H1 (cell line): Measurements from ENCODE around the gene TSC1. TPM values are rescaled to one million over a fixed set of nuclear protein-coding genes. Genes with fewer than 3 reads are reported as not detected.
A peak's percentile ranks its signal among the peaks of the same experiment; 100 is the strongest.

Experiments
- CTCF ChIA-PET: fragments of 300-600 bp; sonication (Branson Sonifier 250); formaldehyde crosslinking; loops from one replicate; lab custom pipeline; 2021; ENCODE audit not compliant: partially characterized antibody; lab: Charles Lee
- POLR2A ChIA-PET: fragments of 300-600 bp; sonication (Branson Sonifier 250); formaldehyde crosslinking; loops from one replicate; lab custom pipeline; 2021; ENCODE audit warnings: inconsistent platforms; ENCODE audit not compliant: partially characterized antibody; lab: Charles Lee
- DNase-seq, 2 experiments: peaks; one replicate each; pipeline versions ENCODE4 v3.0.0 to v3.0.0-alpha.2; 2010 to 2022; ENCODE audit warnings: low spot score in 2 of 2, low read depth in 1 of 2, mixed read lengths in 1 of 2
- FAIRE-seq: peaks from 2 replicates; lab custom pipeline; 2011; peaks lifted over from hg19 to GRCh38; lab: Jason Lieb, UNC
- H2AFZ ChIP-seq: 2 replicates; pipeline ENCODE4 v1.8.1; 2012; ENCODE audit warnings: low read length, inconsistent platforms
- H2AK5ac ChIP-seq: 2 replicates; pipeline ENCODE4 v1.6.1; 2013; ENCODE audit warnings: low read depth, low read length
- H2BK120ac ChIP-seq: replicated peaks from 2 replicates; pipeline ENCODE3; 2013; ENCODE audit warnings: low read depth, low read length, inconsistent platforms
- H2BK12ac ChIP-seq: 2 replicates; pipeline ENCODE4 v1.6.1; 2013; ENCODE audit warnings: low read depth, low read length
- H2BK15ac ChIP-seq: 2 replicates; pipeline ENCODE4 v1.6.1; 2013; ENCODE audit warnings: low read length
- H2BK20ac ChIP-seq: 2 replicates; pipeline ENCODE4 v1.6.1; 2013; ENCODE audit warnings: low read length
- H2BK5ac ChIP-seq: 2 replicates; pipeline ENCODE4 v1.6.1; 2013; ENCODE audit warnings: low read depth, low read length
- H3K14ac ChIP-seq: 2 replicates; pipeline ENCODE4 v1.6.1; 2013; ENCODE audit warnings: inconsistent platforms; ENCODE audit not compliant: insufficient read length
- H3K18ac ChIP-seq: 2 replicates; pipeline ENCODE4 v1.6.1; 2013; ENCODE audit warnings: low read length; ENCODE audit errors: extremely low read depth
- H3K23ac ChIP-seq: 2 replicates; pipeline ENCODE4 v1.6.1; 2013; ENCODE audit warnings: inconsistent platforms; ENCODE audit not compliant: insufficient read length
- H3K23me2 ChIP-seq: 2 replicates; pipeline ENCODE4 v1.6.1; 2013; ENCODE audit warnings: low read depth, low read length
- H3K27ac ChIP-seq: 2 replicates; pipeline ENCODE4 v1.6.1; 2011; ENCODE audit warnings: low read depth, low read length, inconsistent platforms
- H3K27me3 ChIP-seq, 4 experiments: replicated peaks in 1 of 4; 1 replicate in 1 of 4; 2 replicates in 3 of 4; pipeline versions ENCODE4 v1.6.1 to v1.8.1; 2011 to 2013; ENCODE audit warnings: low read length in 3 of 4, mild to moderate bottlenecking in 3 of 4, inconsistent platforms in 2 of 4, mixed read lengths in 2 of 4, moderate library complexity in 1 of 4; ENCODE audit not compliant: control insufficient read depth in 3 of 4, insufficient read depth in 3 of 4; ENCODE audit errors: extremely low read depth in 1 of 4
- H3K36me3 ChIP-seq, 4 experiments: 2 replicates each; pipeline versions ENCODE4 v1.6.1 to v1.8.1; 2011 to 2013; ENCODE audit warnings: mild to moderate bottlenecking in 4 of 4, low read length in 3 of 4, moderate library complexity in 2 of 4, control low read depth in 1 of 4, inconsistent platforms in 1 of 4; ENCODE audit not compliant: insufficient read depth in 4 of 4, control insufficient read depth in 2 of 4
- H3K4ac ChIP-seq: replicated peaks from 2 replicates; pipeline ENCODE3; 2013; ENCODE audit warnings: low read length, low read depth, mixed read lengths, inconsistent platforms; ENCODE audit not compliant: insufficient read length
- H3K4me1 ChIP-seq, 4 experiments: replicated peaks in 1 of 4; 1 replicate in 1 of 4; 2 replicates in 3 of 4; pipeline versions ENCODE4 v1.6.1 to v1.8.1; 2011 to 2013; ENCODE audit warnings: low read length in 3 of 4, inconsistent platforms in 2 of 4, mixed read lengths in 1 of 4; ENCODE audit not compliant: insufficient read depth in 4 of 4, control insufficient read depth in 3 of 4
- H3K4me2 ChIP-seq, 2 experiments: 2 replicates each; pipeline versions ENCODE4 v1.6.1 to v1.8.1; 2011 to 2013; ENCODE audit warnings: low read depth in 2 of 2, low read length in 2 of 2, control low read depth in 1 of 2, inconsistent platforms in 1 of 2, mild to moderate bottlenecking in 1 of 2; ENCODE audit not compliant: insufficient read depth in 1 of 2
- H3K4me3 ChIP-seq, 4 experiments: fragments of 200-600, 300-600 bp in 1 of 4; sonication (generic), shearing (Covaris generic), sonication (Bioruptor Twin) in 1 of 4; 2 replicates each; pipeline versions ENCODE4 v1.5.1 to v1.8.1; 2011 to 2016; ENCODE audit warnings: low read length in 4 of 4, low read depth in 3 of 4, control low read depth in 2 of 4, inconsistent platforms in 2 of 4, mild to moderate bottlenecking in 2 of 4, mixed read lengths in 1 of 4, moderate library complexity in 1 of 4; ENCODE audit not compliant: insufficient read depth in 2 of 4; ENCODE audit errors: extremely low read depth in 1 of 4
- H3K56ac ChIP-seq: replicated peaks from 2 replicates; pipeline ENCODE3; 2013; ENCODE audit warnings: low read depth, mild to moderate bottlenecking, mixed read lengths, low read length, inconsistent platforms; ENCODE audit not compliant: insufficient read length
- H3K79me1 ChIP-seq: 2 replicates; pipeline ENCODE4 v1.6.1; 2013; ENCODE audit warnings: low read depth, low read length, control low read depth
- H3K79me2 ChIP-seq, 2 experiments: 2 replicates each; pipeline versions ENCODE4 v1.6.1 to v1.8.1; 2012 to 2013; ENCODE audit warnings: low read length in 2 of 2, mild to moderate bottlenecking in 2 of 2, inconsistent platforms in 1 of 2; ENCODE audit not compliant: insufficient read depth in 2 of 2, control insufficient read depth in 1 of 2
- H3K9ac ChIP-seq, 4 experiments: replicated peaks in 1 of 4; 1 replicate in 1 of 4; 2 replicates in 3 of 4; pipeline versions ENCODE4 v1.6.1 to v1.8.1; 2011 to 2013; ENCODE audit warnings: low read depth in 3 of 4, low read length in 3 of 4, control low read depth in 2 of 4, mild to moderate bottlenecking in 2 of 4, moderate library complexity in 2 of 4, inconsistent platforms in 1 of 4; ENCODE audit errors: extremely low read depth in 1 of 4
- H3K9me3 ChIP-seq, 2 experiments: 2 replicates each; pipeline versions ENCODE4 v1.6.1 to v1.8.1; 2012 to 2013; ENCODE audit warnings: mild to moderate bottlenecking in 2 of 2, moderate library complexity in 2 of 2, control low read depth in 1 of 2, inconsistent platforms in 1 of 2, low read depth in 1 of 2, low read length in 1 of 2, mixed read lengths in 1 of 2; ENCODE audit not compliant: insufficient read depth in 2 of 2
- H4K20me1 ChIP-seq, 2 experiments: replicated peaks in 1 of 2; 2 replicates each; pipeline versions ENCODE3 to v1.8.1; 2011 to 2013; ENCODE audit warnings: inconsistent platforms in 2 of 2, low read length in 2 of 2, mild to moderate bottlenecking in 1 of 2; ENCODE audit not compliant: insufficient read depth in 2 of 2, control insufficient read depth in 1 of 2
- H4K5ac ChIP-seq: 2 replicates; pipeline ENCODE4 v1.6.1; 2013; ENCODE audit warnings: low read length, low read depth, mixed read lengths, inconsistent platforms; ENCODE audit not compliant: insufficient read length
- H4K8ac ChIP-seq: 2 replicates; pipeline ENCODE4 v1.8.0; 2013; ENCODE audit warnings: mild to moderate bottlenecking, moderate library complexity, low read length, inconsistent platforms; ENCODE audit not compliant: insufficient read depth; ENCODE audit errors: extremely low read depth
- H4K91ac ChIP-seq: replicated peaks from 2 replicates; pipeline ENCODE3; 2013; ENCODE audit warnings: low read length, mixed read lengths, inconsistent platforms; ENCODE audit not compliant: insufficient read length
- ASH2L ChIP-seq: fragments of 200-600, 300-600 bp; sonication (generic); IDR thresholded peaks from one replicate; pipeline ENCODE4 v1.7.1; 2017; ENCODE audit warnings: low read length
- CBX5 ChIP-seq: fragments of 300-800, 300-1000 bp; sonication (generic); IDR thresholded peaks from 2 replicates; pipeline ENCODE4 v1.7.1; 2016; ENCODE audit warnings: antibody characterized with exemption, low read length, low read depth
- CEBPB ChIP-seq: IDR thresholded peaks from 2 replicates; pipeline ENCODE4 v1.6.1; 2012; ENCODE audit warnings: low read depth, low read length
- CREB1 ChIP-seq: IDR thresholded peaks from 2 replicates; pipeline ENCODE4 v1.6.1; 2012; ENCODE audit warnings: inconsistent platforms
- JUN ChIP-seq: IDR thresholded peaks from 2 replicates; pipeline ENCODE4 v1.6.1; 2011; ENCODE audit warnings: low read depth, mild to moderate bottlenecking, improper control_type of control experiment, low read length
- JUND ChIP-seq: IDR thresholded peaks from 2 replicates; pipeline ENCODE4 v1.6.1; 2011; ENCODE audit warnings: mild to moderate bottlenecking, improper control_type of control experiment, low read length
- RAD21 ChIP-seq, 2 experiments: IDR thresholded peaks in 1 of 2; conservative IDR thresholded peaks in 1 of 2; 2 replicates each; pipeline ENCODE4 v1.6.1; 2011; ENCODE audit warnings: low read depth in 2 of 2, low read length in 2 of 2, improper control_type of control experiment in 1 of 2, inconsistent platforms in 1 of 2, mild to moderate bottlenecking in 1 of 2, moderate library complexity in 1 of 2
- SAP30 ChIP-seq: fragments of 300-600 bp; sonication (generic); IDR thresholded peaks from 2 replicates; pipeline ENCODE4 v1.7.1; 2012; ENCODE audit warnings: low read length, moderate library complexity, mild to moderate bottlenecking, inconsistent platforms; ENCODE audit not compliant: insufficient read depth, insufficient replicate concordance
- SIN3A ChIP-seq, 2 experiments: IDR thresholded peaks in 1 of 2; conservative IDR thresholded peaks in 1 of 2; 2 replicates each; pipeline ENCODE4 v1.6.1; 2011 to 2012; ENCODE audit warnings: low read length in 2 of 2, improper control_type of control experiment in 1 of 2, low read depth in 1 of 2, mild to moderate bottlenecking in 1 of 2
- SIX5 ChIP-seq: IDR thresholded peaks from 2 replicates; pipeline ENCODE4 v1.6.1; 2011; ENCODE audit warnings: mild to moderate bottlenecking, low read depth, low read length
- TAF7 ChIP-seq: optimal IDR thresholded peaks from 2 replicates; pipeline ENCODE3; 2011; ENCODE audit warnings: low read depth, mild to moderate bottlenecking, inconsistent platforms, low read length, moderate library complexity, borderline replicate concordance
- TEAD4 ChIP-seq: IDR thresholded peaks from 2 replicates; pipeline ENCODE4 v1.6.1; 2012; ENCODE audit warnings: low read depth, low read length, inconsistent platforms, mixed read lengths
- WGBS, 2 experiments: shearing (Covaris generic) in 1 of 2; methylation state at CpG; one replicate each; pipeline versions ENCODE4 v1.1.6 to v1.1.7; 2013 to 2015; ENCODE audit warnings: low lambda C conversion rate in 2 of 2, mixed read lengths in 2 of 2, inconsistent platforms in 1 of 2, low coverage in 1 of 2, missing lambda C conversion rate in 1 of 2; ENCODE audit not compliant: insufficient replicate concordance in 2 of 2, insufficient coverage in 1 of 2, insufficient read length in 1 of 2; ENCODE audit errors: extremely low coverage in 1 of 2, missing lambda C conversion rate in 1 of 2; 5-methylcytosine and 5-hydroxymethylcytosine counted together
- polyA plus RNA-seq, 7 experiments: library from polyadenylated mRNA; depleted of rRNA in 3 of 7; stranded (reverse) in 5 of 7; unstranded in 2 of 7; fragments of >200 nt in 5 of 7; fragments of 200-250 nt in 2 of 7; gene quantifications; 1 replicate in 5 of 7; 2 replicates in 1 of 7; 4 replicates in 1 of 7; pipeline versions ENCODE4 v1.2.1 to v1.2.3, GENCODE V29; 2011 to 2013; ENCODE audit warnings: missing spikeins in 2 of 7, mixed read lengths in 2 of 7
- total RNA-seq: library from RNA; stranded (reverse); fragmentation: NEBNext Ultra II Directional; extraction: Animal tissue kit (Norgen Biotek cat#: 25700); gene quantifications from 2 replicates; pipeline ENCODE4 v1.2.1, GENCODE V29; 2021

Gene TSC1
- total and polyA plus RNA-seq, 2 of the 8 experiments (the other 6 are each of a cell fraction or from before 2014, with no cell fraction given): 37.2 to 46.0 TPM

DNA sequence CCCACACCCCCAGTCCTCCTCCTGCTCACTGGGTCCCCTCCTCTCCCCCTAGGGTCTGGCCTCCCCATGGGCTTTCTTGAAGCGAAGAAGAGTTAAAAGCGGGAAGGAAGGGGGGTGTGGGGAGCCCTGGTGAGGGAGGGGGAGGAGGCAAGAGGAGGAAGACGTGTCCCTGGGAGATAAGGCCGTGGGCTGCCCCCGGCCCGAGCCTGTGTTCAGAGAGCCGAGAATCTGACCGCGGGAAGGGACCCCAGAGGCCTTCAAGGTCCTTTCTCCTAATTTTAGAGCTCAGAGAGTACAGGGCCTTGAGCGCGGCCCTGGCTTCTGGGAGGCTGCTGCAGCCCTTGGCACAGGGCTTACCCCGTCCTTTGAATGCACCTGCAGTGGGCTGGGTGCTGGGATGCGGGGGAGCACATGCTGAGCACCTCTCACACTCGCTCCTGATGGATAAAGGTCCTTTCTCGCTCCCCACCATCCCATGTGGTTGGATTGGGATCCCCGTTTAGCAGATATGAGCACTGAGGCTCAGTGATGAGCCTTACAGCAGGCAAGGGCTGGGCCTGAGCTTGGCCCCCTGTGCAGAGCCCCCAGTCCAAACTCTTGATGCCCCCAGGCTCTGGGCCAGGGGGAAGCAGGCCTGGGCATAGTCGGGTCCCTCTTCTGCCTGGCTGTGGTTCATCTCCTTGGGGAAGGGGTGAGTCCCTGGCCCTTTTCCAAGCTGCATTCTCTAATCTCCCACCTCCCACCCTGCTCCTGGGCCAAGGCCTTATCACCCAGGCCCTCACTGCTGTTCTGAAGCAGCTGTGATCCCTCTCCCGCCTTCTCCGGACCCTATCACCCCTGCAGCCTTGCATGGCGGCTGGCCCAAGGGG lies 40.0 kb upstream of the TSC1 start:
- Histone ChIP-seq H3K56ac (no peak overlapping the region), H3K14ac (no peak overlapping the region), H3K79me1 (no peaks in the 10 kb centered on the region), H3K23me2 (no peaks in the 10 kb centered on the region), H4K20me1 (no peaks in the 10 kb centered on the region), H2BK120ac (no peak overlapping the region), H3K36me3 (no peaks in the 10 kb centered on the region), H2BK15ac (no peak overlapping the region), H3K4me2 (no peak overlapping the region), H2BK20ac (no peak overlapping the region), H3K23ac (no peak overlapping the region), H3K9me3 (no peaks in the 10 kb centered on the region), H4K91ac (no peak overlapping the region), H2AK5ac (no peak overlapping the region), H3K27me3 (peaks cover 0 to 5% (median 2%) of the 10 kb centered on the region in 4 experiments; a peak in 2 of 7 replicates), H2AFZ (no peak overlapping the region), H3K4ac (no peak overlapping the region), H3K27ac (no peak overlapping the region), H3K79me2 (no peaks in the 10 kb centered on the region), H3K4me1 (no peaks in the 10 kb centered on the region; a peak in 1 of 7 replicates), H2BK12ac (no peak overlapping the region), H3K4me3 (no peak overlapping the region), H3K18ac (no peak overlapping the region), H4K5ac (no peak overlapping the region), H3K9ac (no peak overlapping the region), H2BK5ac (no peak overlapping the region), H4K8ac (peak overlapping the region; percentile 19; the same call in 1 of the 2 replicates)
- CTCF ChIA-PET: interaction anchor here (3.0 kb wide), 1 partner anchor 40 kb away, joined by 10 read pairs; no protein-coding TSS in a partner anchor
- POLR2A ChIA-PET: interaction anchor here (0.7 to 1.6 kb wide), 2 partner anchors 9 to 44 kb away, joined by 3 read pairs; no protein-coding TSS in a partner anchor
- no peak for DNase-seq
- WGBS, 2 experiments: 69% methylated on average over 12 of the region's 20 CpGs; no CpG with 5 or more reads in 1 of the 2 experiments
- FAIRE-seq: no peak
- no peak for TF ChIP-seq TEAD4
- TF ChIP-seq ASH2L: no peak
- TF ChIP-seq JUND: no peak
- TF ChIP-seq SAP30: no peak
- no peak for TF ChIP-seq CREB1
- TF ChIP-seq SIN3A (conservative IDR thresholded peaks at IDR 0.05 in 1 of 2, IDR thresholded peaks at IDR 0.05 in 1 of 2; ENCODE audit: low read depth in 1 of 2, low read length in 2 of 2): no peak
- no peak for TF ChIP-seq CEBPB
- TF ChIP-seq TAF7: no peak
- no peak for TF ChIP-seq RAD21 (IDR thresholded peaks at IDR 0.05 in 1 of 2, conservative IDR thresholded peaks at IDR 0.05 in 1 of 2; ENCODE audit: low read depth in 2 of 2, low read length in 2 of 2)
- TF ChIP-seq SIX5: no peak
- no peak for TF ChIP-seq JUN
- TF ChIP-seq CBX5: no peak
